A549 (cell line): ENCODE results near the gene HACL1.

ENCODE experiments used
- CTCF ChIP-seq: fragments of >200 bp; sonication (Bioruptor Twin); formaldehyde crosslinking; IDR thresholded peaks from 3 replicates; pipeline ENCODE4 v1.5.1; 2016
- ELK1 ChIP-seq: fragments of 150-350 bp; IDR thresholded peaks from 2 replicates; pipeline ENCODE4 v1.6.1; 2014; ENCODE audit warnings: low read depth, mild to moderate bottlenecking, low read length
- ESRRA ChIP-seq: fragments of 150-350 bp; IDR thresholded peaks from 2 replicates; pipeline ENCODE4 v1.6.1; 2014; ENCODE audit warnings: mild to moderate bottlenecking, low read length, borderline replicate concordance
- HES2 ChIP-seq: fragments of >200 bp; sonication (Bioruptor Twin); formaldehyde crosslinking; IDR thresholded peaks from 2 replicates; pipeline ENCODE4 v1.6.1; 2016
- NR3C1 ChIP-seq: fragments of >200 bp; sonication (Bioruptor Twin); formaldehyde crosslinking; IDR thresholded peaks from 3 replicates; pipeline ENCODE4 v1.6.1; 2017
- PBX3 ChIP-seq: IDR thresholded peaks from 2 replicates; pipeline ENCODE4 v1.6.1; 2012
- POLR2A ChIP-seq: IDR thresholded peaks from 2 replicates; pipeline ENCODE4 v1.6.1; 2012; ENCODE audit warnings: mild to moderate bottlenecking, low read length
- POLR2AphosphoS2 ChIP-seq: conservative IDR thresholded peaks from 2 replicates; pipeline ENCODE4 v1.6.1; 2012; ENCODE audit warnings: low read length, improper control_type of control experiment, inconsistent platforms
- REST ChIP-seq: fragments of 200-600 bp; sonication (generic); IDR thresholded peaks from 2 replicates; pipeline ENCODE4 v1.6.1; 2016; ENCODE audit warnings: antibody characterized with exemption, mild to moderate bottlenecking, moderate library complexity
- USF2 ChIP-seq: fragments of 450-650 bp; IDR thresholded peaks from 2 replicates; pipeline ENCODE4 v1.6.1; 2014; ENCODE audit warnings: antibody characterized with exemption

- TF ChIP-seq CTCF: no peak
- TF ChIP-seq REST: no peak
- no peak for TF ChIP-seq POLR2A
- TF ChIP-seq POLR2AphosphoS2: no peak
- no peak for TF ChIP-seq NR3C1
- TF ChIP-seq HES2: no peak
- no peak for TF ChIP-seq ELK1
- no peak for TF ChIP-seq ESRRA
- no peak for TF ChIP-seq USF2
- TF ChIP-seq PBX3: no peak
Measured at GRCh38 chr3:15563190-15563589, 38.2 kb downstream of the HACL1 start.
